Fibroblast of skin of left quadriceps (primary cell): ENCODE measurements around the gene FADS3.

Experiments used
- DNase-seq, 2 experiments: peaks; one replicate each; pipeline ENCODE4 v3.0.0-alpha.2; 2013; ENCODE audit warnings: low read depth in 2 of 2

FADS3 gene

DNA sequence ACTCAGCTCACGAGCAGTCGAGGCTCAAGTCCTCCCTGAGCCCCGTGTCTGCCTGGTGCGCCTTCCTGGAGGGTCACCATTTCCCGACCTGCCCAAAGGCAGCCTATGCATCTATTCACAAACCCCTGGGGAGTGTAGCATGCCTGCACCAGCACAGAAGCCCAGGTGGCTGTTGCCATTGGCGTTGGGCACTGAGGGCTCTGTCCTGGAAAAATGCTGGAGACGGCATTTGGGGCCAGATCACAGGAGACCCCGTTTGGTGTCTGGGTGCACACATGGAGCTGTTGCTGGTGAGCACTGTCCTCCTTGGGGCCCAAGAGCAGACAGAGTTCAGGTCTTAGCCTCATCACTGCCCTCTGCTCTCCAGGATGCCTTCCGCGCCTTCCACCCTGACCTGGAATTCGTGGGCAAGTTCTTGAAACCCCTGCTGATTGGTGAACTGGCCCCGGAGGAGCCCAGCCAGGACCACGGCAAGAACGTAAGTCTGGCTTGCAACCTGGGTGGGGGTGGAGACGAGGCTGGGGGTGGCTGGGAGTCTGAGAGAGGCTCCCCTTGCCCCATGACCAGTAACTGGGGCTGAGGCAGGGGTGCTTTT is 53.8 kb downstream of the FADS3 start:
- DNase-seq, result no peak

DNA sequence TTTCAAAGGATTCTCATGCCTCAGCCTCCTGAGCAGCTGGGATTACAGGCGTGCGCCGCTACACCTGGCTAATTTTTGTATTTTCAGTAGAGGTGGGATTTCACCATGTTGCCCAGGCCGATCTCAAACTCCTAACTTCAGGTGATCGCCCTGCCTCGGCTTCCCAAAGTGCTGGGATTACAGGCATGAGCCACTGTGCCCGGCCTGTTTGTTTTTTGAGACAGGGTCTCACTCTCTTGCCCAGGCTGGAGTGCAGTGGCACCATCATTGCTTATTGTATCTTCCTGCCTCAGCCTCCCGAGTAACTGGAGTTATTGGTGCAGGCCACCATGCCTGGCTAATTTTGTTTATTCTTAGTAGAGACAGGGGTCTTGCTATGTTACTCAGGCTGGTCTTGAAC is 55.2 kb downstream of the FADS3 start:
- DNase-seq, result no peak

DNA sequence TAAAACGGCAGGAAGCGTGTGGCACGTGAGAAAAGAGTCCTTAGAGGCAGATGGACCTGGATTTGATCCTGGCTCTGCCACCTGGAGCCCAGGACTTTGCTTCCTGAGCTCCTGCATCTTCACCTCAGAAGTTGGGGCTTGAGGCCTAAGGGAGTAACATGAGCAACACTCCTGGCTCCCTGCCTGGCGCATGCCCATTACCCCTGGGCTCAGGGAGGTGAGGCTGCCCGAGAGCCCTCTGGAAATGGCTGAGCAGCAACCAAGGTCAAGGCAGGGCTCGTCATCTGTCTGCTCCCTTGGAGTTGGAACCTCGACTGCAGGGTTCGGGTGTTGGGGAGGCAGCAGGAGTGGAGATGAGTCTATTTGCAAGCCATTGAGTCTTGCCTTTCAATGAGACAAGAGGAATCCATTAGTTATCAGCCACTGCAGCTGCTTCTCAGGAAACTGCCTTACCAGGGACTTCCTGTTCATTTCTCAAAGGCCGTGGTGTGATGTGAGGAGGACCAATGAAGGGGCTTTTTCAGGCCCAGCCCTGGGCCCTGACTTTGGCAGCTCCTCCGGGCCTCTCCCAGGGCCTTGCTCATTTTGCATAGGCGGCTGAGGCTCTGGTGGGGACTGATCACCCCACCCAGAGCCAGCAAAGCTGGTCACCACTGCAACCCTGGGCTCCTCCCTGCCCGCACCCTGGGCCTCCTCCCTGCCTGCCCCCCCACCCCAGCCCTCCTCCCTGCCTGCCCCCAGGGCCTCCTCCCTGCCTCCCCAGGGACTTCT is 56.9 kb downstream of the FADS3 start:
- DNase-seq, result no peak

DNA sequence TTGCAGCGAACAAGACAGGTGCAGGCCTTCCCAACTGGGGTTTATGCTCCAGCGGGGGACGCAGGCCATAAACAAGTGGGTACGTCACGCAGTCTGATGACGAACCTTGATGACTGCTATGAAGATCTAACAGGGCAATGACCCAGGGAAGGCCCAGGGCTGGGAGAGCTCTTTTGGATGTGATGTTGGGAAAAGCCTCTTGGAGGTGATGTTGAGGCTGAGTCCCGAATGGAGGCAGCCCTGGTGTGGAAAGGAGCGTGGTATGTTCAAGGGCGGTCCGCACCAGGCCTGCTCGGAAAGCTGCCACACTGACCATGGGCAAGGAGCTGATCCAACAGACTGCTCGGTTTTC is 57.4 kb downstream of the FADS3 start:
- DNase-seq, result no peak

DNA sequence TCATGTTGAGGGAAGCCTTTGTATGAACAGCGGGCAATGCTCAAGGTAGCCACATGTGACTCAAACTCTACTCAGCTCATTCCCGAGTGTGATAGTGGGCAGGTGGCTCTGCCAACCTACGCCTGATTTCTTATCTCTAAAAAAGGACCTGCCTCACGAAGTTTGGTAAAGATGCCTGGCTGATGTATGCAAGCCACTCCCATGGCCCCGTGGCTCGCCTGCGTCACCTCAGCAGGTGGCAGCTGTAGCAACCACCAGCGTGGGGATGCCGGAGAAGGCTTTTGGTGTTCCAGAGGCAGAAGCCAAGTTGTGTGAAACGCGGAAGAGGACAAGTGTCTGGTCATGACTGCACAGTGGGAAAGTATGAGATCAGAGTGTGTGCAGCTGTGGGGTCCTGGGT is 57.9 kb downstream of the FADS3 start:
- DNase-seq, result no peak

DNA sequence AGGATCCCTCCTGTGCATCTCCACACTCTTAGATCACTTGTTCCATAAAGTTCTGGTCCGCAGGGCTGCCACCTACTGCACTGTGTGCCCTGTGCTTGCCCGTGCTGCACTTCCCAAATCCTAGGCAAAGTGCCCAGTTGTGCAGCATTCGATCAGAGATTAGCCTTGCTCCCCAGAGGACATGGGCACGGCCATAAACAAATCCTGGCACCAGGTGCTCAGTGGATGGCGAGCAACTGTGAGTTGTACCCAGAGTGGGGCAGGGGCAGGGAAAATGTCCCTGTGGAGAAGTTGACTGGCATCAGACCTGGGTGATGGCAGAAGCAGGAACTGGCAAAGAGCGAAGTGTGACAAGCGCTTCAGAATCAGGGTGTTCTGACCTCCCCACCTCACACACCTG is 58.6 kb downstream of the FADS3 start:
- DNase-seq, result no peak

DNA sequence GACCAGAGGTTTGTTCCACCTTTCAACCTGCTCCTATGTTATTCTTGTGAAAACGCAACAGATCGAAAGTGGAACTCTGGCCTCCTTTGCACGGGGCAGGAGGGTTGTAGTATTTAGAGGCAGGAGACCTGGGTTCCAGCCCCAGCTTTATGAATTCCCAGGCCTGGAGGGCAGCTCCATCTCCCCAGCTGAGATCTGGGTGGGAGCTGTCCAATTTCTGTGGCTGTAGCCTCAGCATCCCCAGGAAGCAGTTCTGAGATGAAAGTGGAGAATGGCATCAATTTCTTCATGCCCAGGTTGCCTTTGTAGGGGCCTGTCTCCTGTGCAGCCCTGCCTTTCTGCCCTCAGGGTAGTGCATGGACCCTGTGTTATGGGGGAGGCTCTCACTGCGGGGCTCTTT is 59.1 kb downstream of the FADS3 start:
- no peak for DNase-seq

DNA sequence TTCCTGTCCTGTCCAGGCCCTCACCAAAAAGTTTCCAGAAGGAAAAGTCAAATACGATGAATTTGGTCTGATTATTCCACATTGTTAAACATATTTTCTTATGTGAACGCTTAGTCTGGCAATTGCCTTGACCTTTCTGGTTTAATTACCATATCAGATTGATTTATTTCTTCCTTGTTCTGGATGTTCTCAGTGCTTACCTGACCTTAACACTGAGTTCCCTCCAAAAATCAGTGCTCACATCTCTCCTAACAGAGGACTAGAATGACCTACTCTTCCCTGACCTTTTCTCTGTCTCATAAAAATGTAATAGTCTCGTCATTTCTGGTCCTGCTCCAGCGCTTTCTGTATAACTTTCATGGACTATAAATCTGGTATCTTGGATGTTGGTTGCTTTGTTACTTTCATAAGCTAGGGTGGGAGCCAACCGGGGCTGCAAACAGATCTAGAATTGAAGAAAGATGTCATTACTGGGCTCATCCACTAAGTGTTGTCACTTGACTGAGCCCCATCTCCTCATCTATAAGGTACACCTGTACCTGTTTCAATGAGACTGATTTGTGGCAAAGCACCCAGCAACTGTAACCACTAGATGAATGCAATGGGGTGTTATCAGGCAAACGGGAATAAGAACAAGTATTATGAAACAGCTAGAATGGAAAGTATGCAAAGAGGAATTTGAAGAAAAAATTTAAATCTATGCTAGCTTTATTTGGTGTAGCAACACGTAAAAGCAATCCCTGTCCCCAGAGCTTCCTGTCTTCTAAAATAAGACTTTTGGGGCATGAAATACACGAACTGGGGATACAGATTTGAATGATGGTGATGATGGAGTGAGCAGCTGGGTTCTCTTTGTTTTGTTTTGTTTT is 60.9 kb downstream of the FADS3 start:
- no peak for DNase-seq

DNA sequence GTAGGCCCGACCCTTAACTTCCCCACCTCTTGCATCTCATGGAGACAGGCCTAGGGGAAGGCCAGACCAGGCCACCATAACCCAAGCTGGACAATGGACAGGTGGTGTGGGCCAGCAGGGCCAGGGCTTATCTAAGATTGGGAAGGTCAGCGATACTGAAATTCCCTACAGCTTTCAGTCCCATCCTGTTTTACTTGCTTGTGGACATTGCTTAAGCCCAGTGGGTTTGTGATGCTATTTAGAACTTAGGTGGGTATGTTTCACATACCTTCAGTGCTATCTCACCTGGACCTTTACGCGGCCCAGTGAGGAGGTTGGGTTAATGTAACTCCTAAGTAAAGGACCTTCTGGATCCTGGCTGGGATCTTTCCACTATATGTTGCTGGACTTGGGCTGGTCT is 61.5 kb downstream of the FADS3 start:
- DNase-seq, result no peak

DNA sequence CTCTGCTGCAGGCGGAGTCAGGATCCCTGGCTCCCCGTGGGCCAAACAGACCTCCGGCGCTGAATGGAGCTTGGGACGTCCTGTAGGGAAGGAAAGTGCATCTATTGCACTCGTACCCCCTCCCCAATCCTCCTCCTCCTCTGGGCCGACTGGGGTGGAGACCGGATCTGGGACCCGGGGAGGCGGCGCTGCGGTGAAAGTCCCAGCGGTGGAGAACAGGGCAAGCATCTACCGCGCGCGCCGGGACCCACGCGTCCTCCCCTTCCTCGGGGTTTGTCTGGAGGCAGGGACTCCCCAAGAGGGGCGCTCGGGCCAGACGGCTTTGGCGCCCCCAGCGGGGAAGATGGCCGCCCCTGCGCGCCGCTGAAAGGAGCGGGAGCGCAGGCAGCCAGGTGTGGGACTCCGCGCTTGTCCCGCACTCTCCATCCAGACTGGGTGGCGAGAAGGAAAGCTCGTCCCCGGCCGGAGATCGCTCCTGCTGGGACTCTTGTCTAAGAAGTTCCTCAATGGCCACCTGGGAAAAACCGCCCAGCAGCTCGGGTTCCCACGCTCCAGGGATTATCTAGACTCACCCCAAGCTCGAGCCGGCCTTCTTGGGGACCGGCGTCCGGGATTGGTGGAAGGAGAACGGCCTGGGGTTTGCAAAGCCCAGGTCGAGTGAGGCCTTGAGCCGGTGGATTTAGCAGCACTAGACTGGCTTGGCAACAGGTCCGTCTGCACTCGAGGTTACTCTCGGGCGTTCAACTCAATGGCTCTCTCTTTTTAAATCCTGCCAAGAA is 62.5 kb downstream of the FADS3 start:
- DNase-seq, result no peak

DNA sequence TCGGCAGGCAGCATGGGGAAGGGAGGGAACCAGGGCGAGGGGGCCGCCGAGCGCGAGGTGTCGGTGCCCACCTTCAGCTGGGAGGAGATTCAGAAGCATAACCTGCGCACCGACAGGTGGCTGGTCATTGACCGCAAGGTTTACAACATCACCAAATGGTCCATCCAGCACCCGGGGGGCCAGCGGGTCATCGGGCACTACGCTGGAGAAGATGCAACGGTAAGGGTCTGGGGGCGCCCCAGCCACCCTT is 63.0 kb downstream of the FADS3 start:
- no peak for DNase-seq

DNA sequence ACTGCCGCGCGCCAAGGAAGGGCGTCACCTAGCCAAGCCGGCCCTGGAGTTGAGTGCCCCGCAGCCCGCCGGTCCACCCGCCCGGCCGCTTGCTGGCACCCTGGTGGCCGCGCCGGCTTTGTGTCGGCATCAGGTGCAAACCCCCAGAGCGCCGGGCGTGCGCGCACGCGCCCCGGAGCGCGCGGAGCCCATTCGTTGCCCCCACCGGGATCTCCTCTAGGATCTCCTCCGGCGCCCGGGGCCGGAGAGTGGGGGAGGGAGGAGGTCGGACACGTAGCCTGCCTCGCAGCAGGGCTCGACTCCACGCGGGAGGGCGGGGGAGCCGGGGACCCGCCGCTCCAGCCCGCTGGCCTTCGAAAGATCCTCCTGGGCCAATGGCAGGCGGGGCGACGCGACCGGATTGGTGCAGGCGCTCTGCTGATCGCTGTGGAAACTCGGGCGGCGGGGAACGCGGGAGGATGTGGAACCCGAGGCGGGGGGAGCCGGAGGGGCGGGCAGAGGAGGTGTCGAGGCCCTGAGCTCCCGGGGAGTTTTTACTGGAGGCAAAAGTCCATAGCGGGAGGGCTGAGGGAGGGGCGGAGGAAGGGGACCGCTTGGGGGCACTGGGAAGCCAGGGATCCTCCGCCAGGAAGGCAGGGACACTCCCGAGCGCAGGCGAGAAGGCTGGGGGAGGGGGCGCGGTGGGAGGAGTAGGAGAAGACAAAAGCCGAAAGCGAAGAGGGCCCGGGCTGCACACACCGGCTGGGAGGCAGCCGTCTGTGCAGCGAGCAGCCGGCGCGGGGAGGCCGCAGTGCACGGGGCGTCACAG is 63.6 kb downstream of the FADS3 start, which contains the start of gene FADS2:
Gene FADS2 (plus strand): TSS at position 730 of the 808 bp plus-strand sequence. CDS start 91 bp downstream, outside the sequence.
- DNase-seq, result peak; percentile 89 to 92

DNA sequence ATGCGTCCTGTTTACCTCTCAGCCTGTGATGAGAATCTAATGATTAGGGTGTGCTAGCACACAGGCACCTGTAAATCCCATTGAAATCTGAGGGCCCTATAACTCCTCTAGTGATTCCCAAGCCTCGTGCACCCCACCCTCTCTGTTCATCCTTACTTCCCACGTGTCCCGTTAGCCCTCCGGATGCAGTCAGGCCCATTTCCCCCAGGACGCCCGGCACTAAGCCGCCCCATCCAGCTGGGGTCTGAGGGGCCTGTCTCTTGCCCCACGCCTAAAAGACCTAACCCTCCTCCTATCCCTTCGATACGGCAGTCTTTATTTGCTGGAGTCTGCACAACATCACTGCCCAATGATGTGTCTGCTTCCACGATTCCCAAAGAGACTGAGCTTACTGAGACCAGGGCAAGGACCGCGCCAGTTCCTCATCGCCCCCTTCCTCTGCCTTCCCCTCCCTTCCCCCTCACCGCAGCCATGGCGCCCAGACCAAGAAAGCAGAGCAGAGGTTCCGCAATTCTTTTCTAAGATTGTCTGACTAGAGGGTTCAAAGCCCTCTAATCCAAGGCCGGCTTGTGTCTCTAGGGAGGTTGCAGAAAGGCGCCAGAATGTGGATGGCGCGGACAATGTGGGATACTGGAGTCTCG is 64.3 kb downstream of the FADS3 start:
- no peak for DNase-seq
